ENCODE measurements around the gene COL4A1.

- TF ChIP-seq, protein P1, sequence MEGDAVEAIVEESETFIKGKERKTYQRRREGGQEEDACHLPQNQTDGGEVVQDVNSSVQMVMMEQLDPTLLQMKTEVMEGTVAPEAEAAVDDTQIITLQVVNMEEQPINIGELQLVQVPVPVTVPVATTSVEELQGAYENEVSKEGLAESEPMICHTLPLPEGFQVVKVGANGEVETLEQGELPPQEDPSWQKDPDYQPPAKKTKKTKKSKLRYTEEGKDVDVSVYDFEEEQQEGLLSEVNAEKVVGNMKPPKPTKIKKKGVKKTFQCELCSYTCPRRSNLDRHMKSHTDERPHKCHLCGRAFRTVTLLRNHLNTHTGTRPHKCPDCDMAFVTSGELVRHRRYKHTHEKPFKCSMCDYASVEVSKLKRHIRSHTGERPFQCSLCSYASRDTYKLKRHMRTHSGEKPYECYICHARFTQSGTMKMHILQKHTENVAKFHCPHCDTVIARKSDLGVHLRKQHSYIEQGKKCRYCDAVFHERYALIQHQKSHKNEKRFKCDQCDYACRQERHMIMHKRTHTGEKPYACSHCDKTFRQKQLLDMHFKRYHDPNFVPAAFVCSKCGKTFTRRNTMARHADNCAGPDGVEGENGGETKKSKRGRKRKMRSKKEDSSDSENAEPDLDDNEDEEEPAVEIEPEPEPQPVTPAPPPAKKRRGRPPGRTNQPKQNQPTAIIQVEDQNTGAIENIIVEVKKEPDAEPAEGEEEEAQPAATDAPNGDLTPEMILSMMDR (IDR thresholded peaks at IDR 0.05), result no peak
- peak; percentile 20 for TF ChIP-seq POLR2A (IDR thresholded peaks at IDR 0.05)
Measured at GRCh38 chr13:110306960-110307766, at the start of gene COL4A1, which contains the start of gene COL4A2.
